BJ (cell line): ENCODE data around the gene TAMALIN. TPM values are rescaled to one million over a fixed set of nuclear protein-coding genes. Genes with fewer than 3 reads are reported as not detected.

Source experiments
- CTCF ChIA-PET: fragments of 350-600 bp; formaldehyde crosslinking; extraction: SDS; loops from one replicate; lab custom pipeline; 2021; ENCODE audit warnings: antibody characterized with exemption, inconsistent platforms; lab: Yijun Ruan, JAX
- POLR2A ChIA-PET: fragments of 300-600 bp; sonication (Branson Sonifier 250); formaldehyde crosslinking; extraction: SDS; loops from one replicate; lab custom pipeline; 2021; ENCODE audit warnings: antibody characterized with exemption; lab: Charles Lee
- DNase-seq: peaks from one replicate; pipeline ENCODE4 v3.0.0-alpha.2; 2011; ENCODE audit warnings: low read depth
- H3K27me3 ChIP-seq: 2 replicates; pipeline ENCODE4 v1.6.0; 2011; ENCODE audit warnings: low read length; ENCODE audit not compliant: control insufficient read depth, insufficient read depth
- H3K36me3 ChIP-seq: 2 replicates; pipeline ENCODE4 v1.5.1; 2011; ENCODE audit warnings: low read length; ENCODE audit not compliant: control insufficient read depth, insufficient read depth
- H3K4me3 ChIP-seq: 2 replicates; pipeline ENCODE4 v1.5.1; 2011; ENCODE audit warnings: low read depth, mild to moderate bottlenecking, control low read depth, low read length
- polyA plus RNA-seq: library from polyadenylated mRNA; depleted of rRNA; stranded (reverse); fragments of >200 nt; gene quantifications from 2 replicates; pipeline ENCODE4 v1.2.3, GENCODE V29; 2011
- TF ChIP-seq, protein P1 (sequence below): IDR thresholded peaks from 2 replicates; pipeline ENCODE4 v1.5.1; 2011; ENCODE audit warnings: low read depth, mild to moderate bottlenecking, control low read depth, inconsistent platforms, low read length, moderate library complexity; ENCODE audit not compliant: insufficient read depth

The TAMALIN gene
- polyA plus RNA-seq, 1 experiment = 1.3 TPM

GRCh38 chr12:52050116-52050757 is 43.5 kb downstream of the TAMALIN start:
- Histone ChIP-seq H3K4me3 (peak overlapping the region; percentile 63), H3K36me3 (peaks cover 2% of the 10 kb centered on the region; the same call in 1 of the 2 replicates), H3K27me3 (no peaks in the 10 kb centered on the region)
- POLR2A ChIA-PET = interaction anchor here (0.9 to 1.2 kb wide), 2 partner anchors 11 to 18 kb away, joined by 3 to 20 read pairs; no protein-coding TSS in a partner anchor
- DNase-seq = no peak
- TF ChIP-seq, protein P1, sequence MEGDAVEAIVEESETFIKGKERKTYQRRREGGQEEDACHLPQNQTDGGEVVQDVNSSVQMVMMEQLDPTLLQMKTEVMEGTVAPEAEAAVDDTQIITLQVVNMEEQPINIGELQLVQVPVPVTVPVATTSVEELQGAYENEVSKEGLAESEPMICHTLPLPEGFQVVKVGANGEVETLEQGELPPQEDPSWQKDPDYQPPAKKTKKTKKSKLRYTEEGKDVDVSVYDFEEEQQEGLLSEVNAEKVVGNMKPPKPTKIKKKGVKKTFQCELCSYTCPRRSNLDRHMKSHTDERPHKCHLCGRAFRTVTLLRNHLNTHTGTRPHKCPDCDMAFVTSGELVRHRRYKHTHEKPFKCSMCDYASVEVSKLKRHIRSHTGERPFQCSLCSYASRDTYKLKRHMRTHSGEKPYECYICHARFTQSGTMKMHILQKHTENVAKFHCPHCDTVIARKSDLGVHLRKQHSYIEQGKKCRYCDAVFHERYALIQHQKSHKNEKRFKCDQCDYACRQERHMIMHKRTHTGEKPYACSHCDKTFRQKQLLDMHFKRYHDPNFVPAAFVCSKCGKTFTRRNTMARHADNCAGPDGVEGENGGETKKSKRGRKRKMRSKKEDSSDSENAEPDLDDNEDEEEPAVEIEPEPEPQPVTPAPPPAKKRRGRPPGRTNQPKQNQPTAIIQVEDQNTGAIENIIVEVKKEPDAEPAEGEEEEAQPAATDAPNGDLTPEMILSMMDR = no peak
- CTCF ChIA-PET = interaction anchor here (1.2 to 3.0 kb wide), 3 partner anchors 13 to 24 kb away, joined by 6 to 25 read pairs (median 7); no protein-coding TSS in a partner anchor

DNA sequence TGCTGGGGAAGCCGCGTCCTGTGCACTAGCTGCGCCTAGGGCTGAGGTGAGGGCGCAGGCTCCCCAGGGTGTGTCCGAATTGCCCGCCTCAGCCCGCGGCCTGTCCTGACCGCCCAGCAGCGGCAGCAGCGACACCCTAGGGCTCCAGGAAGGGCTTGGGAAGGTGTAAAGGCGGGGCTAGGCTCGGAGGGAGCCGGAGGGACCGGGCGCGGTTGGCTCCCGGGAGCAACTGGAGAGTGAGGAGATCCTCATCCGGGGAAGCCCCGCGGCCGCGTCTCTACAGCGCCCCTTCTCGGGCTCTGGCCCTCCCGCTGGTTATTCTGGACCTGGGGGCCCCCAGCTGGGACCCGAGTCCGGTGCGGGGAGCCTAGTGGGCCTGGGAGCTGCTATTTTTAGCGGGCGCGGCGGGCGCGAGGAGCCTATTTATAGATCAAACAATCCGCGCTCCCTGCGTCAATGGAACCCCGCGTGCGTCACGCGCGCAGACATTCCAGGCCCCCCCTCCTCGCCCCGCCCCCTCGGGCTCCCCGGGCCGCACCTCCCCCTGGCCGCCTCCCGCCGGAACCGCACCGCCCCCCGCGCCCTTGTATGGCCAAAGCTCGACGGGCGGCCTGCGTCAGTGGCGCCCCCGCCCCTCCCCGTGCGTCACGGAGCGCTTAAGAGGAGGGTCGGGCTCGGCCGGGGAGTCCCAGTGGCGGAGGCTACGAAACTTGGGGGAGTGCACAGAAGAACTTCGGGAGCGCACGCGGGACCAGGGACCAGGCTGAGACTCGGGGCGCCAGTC is 44.2 kb downstream of the TAMALIN start, which contains the start of gene NR4A1:
Gene NR4A1 (plus strand): TSS at position 685 of the 784 bp plus-strand sequence. CDS start 2,887 bp downstream, outside the sequence.
- no peaks in the 10 kb centered on the region for H3K27me3 ChIP-seq
- TF ChIP-seq, protein P1 = peak; percentile 25; the same call in 1 of the 2 replicates
- peak; percentile 60 for DNase-seq
- POLR2A ChIA-PET = interaction anchor here (0.9 to 1.2 kb wide), 3 partner anchors 12 to 18 kb away, joined by 3 to 20 read pairs (median 3); no protein-coding TSS in a partner anchor
- H3K36me3 ChIP-seq = peaks cover 3% of the 10 kb centered on the region; the same call in 1 of the 2 replicates
- H3K4me3 ChIP-seq = peak within 1 kb of the TSS; percentile 63
- CTCF ChIA-PET = interaction anchor here (1.2 to 3.0 kb wide), 8 partner anchors 11 to 71 kb away, joined by 3 to 25 read pairs (median 6); partner anchors contain the start of gene ATG101

DNA sequence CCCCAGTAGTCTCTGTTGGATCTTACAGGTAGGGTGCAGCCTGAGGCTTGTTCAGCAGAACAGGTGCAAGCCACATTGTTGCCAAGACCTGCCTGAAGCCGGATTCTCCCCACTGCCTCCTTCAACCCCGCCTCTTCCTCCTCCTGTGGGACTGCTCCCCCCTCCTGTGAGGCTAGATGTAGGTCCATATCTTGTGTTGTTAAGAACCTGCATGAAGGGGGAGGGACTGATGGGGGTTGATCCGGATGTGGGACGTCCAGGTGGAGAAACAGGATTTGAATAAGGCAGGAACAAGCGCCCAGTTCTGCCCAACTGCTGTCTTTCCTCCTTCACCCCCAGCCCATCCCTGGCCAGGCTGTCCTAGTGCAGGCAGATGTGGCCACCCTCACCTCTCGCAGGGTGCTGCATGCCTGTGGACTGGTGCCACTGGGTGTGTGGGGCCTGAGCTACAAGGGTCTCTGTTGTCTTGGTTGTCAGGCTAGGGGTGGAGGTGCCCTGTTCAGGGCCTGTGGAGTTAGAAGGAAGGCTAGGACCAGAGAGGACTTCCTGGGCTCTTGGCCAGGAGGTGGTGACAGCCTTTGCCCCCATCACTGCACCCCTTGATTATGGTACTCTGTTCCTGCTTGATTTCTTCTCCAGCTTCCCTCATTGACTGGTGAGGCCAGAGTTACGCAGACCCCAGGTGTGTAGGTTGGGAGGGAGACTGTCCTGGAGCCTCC is 45.9 kb downstream of the TAMALIN start:
- ChIA-PET CTCF (interaction anchor here (1.6 to 3.0 kb wide), 2 partner anchors 9 to 27 kb away, joined by 9 to 25 read pairs; no protein-coding TSS in a partner anchor), POLR2A (no interaction called here)
- TF ChIP-seq, protein P1 = no peak
- no peaks in the 10 kb centered on the region for H3K27me3 ChIP-seq
- peak overlapping the region; percentile 55; the same call in 1 of the 2 replicates for H3K4me3 ChIP-seq
- peaks cover 7% of the 10 kb centered on the region for H3K36me3 ChIP-seq
- DNase-seq = no peak

- POLR2A ChIA-PET = no interaction called here
- DNase-seq = no peak
- Histone ChIP-seq H3K36me3 (peaks cover 7% of the 10 kb centered on the region), H3K4me3 (no peak overlapping the region), H3K27me3 (no peaks in the 10 kb centered on the region)
- TF ChIP-seq, protein P1 = no peak
- CTCF ChIA-PET = interaction anchor here (1.6 to 2.3 kb wide), 2 partner anchors 16 to 28 kb away, joined by 3 to 5 read pairs; partner anchors contain the start of gene ATG101
These were observed 46.9 kb downstream of the TAMALIN start for GRCh38 chr12:52053536-52054209.
